ENCODE data around the gene POLE4.

POLE4 gene

DNA sequence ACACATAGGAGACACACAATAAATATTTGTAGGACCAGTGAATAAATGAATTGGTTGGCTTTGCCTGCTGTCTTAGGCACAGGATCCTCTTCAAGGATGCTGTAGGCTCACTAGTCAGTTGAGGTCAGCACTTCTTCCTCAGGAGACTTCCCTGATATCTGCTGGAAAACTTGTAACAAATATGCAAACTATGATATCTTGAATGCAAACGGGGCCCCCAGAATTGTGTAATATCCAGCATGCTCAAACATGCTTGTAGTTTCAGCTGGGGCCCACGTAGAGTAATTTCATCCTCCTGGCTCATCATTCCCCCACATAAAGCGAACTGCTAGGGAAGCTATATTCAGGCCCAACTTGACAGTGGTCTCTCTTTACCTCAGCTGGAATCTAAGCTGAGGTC lies 43.6 kb downstream of the POLE4 start:
- peaks cover 0 to 13% (median 0%) of the 10 kb centered on the region in 10 experiments; a peak in 4 of 20 replicates for H3K4me1 ChIP-seq

DNA sequence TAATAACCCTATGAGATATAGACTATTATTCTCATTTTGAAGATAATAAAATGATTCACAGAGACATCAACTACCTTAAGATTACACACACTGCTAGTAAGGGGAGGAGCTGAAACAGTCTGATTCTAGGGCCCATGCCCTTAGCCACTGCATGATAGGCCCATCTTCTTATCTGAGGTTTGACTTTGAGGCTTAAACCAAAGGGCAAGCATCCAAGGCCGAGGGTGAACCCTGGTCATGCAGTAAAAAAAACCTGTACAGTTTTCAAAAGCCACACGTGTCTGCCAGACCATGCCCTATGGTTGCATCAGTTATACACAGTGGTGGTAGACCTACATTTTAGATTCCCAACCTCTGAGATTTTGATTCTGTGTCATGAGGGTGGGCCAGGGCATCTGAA lies 44.8 kb downstream of the POLE4 start:
- H3K4me3 ChIP-seq = no peak overlapping the region
- H3K4me1 ChIP-seq = peaks cover 0 to 13% (median 0%) of the 10 kb centered on the region in 10 experiments; a peak in 4 of 20 replicates
- H3K4me2 ChIP-seq = no peak overlapping the region
- TF ChIP-seq Cebpa-rat (IDR thresholded peaks at IDR 0.05) = no peak
- no peaks in the 10 kb centered on the region for H4K20me1 ChIP-seq
- H3K27ac ChIP-seq = no peak overlapping the region
- H3K9me3 ChIP-seq (replicated peaks in 1 of 11) = peaks cover 7 to 12% (median 8%) of the 10 kb centered on the region in 11 experiments
- peaks cover 2 to 9% (median 5%) of the 10 kb centered on the region in 11 experiments; a peak in 12 of 22 replicates for H3K36me3 ChIP-seq
- no peaks in the 10 kb centered on the region for H3K27me3 ChIP-seq
- H3K9ac ChIP-seq = no peak overlapping the region

More for the DNA sequence above, 43.6 kb downstream of the POLE4 start:
- Histone ChIP-seq H3K4me3 (no peak overlapping the region), H3K36me3 (peaks cover 3 to 10% (median 7%) of the 10 kb centered on the region in 11 experiments; a peak in 12 of 22 replicates), H3K4me2 (peak overlapping the region in 2 of 11 experiments; percentile 6 to 18; a peak in 3 of 22 replicates), H3K9me3 (replicated peaks in 1 of 11) (peaks cover 14 to 23% (median 18%) of the 10 kb centered on the region in 11 experiments), H3K27me3 (no peaks in the 10 kb centered on the region), H4K20me1 (no peaks in the 10 kb centered on the region), H3K27ac (no peak overlapping the region), H3K9ac (no peak overlapping the region)
- TF ChIP-seq Cebpa-rat (IDR thresholded peaks at IDR 0.05) = no peak

DNA sequence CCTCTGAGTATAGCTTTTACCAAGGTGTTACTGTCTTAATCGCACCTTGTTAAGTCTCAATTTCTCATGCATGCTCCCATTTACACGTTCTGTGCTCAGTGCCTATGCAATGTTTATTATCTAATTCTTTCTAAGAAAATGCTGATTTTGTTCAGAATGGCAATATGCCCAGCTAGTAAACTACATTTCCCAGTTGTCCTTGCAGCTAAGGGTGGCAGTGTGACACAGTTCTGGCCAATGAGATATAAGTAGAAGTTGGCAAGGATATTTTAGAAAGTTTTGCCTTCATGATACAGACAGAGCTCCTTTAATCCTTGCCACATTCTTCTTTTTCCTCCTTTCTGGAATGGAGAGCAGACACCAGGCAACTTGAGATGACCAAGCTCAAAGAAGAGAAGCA lies 45.3 kb downstream of the POLE4 start:
- H3K4me2 ChIP-seq = no peak overlapping the region
- no peak overlapping the region for H3K9ac ChIP-seq
- peaks cover 0 to 13% (median 0%) of the 10 kb centered on the region in 10 experiments; a peak in 4 of 20 replicates for H3K4me1 ChIP-seq
- H3K27me3 ChIP-seq = no peaks in the 10 kb centered on the region
- H3K4me3 ChIP-seq = no peak overlapping the region
- H3K36me3 ChIP-seq = peaks cover 0 to 4% (median under 1%) of the 10 kb centered on the region in 11 experiments; a peak in 5 of 22 replicates
- peaks cover 2 to 7% (median 3%) of the 10 kb centered on the region in 11 experiments; a peak in 20 of 22 replicates for H3K9me3 ChIP-seq (replicated peaks in 1 of 11)
- TF ChIP-seq Cebpa-rat (IDR thresholded peaks at IDR 0.05) = no peak
- H3K27ac ChIP-seq = no peak overlapping the region
- no peaks in the 10 kb centered on the region for H4K20me1 ChIP-seq

DNA sequence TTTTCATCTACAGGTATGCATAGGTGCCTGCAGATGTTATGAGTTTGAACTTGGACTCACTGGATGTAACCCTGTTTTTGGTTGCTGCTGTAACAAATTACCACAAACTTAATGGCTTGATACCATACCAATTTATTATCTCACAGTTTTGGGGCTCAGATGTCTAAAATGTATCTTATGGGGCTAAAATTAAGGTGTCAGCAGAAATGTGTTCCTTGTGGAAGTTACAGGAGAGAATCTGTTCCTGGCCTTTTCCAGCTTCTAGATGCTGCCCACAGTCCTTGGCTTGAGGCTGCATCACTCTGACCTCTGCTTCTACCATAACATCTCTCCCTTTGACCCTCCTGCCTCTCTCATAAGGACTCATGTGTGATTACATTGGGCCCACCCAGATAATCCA lies 47.6 kb downstream of the POLE4 start:
- Histone ChIP-seq H3K9me3 (replicated peaks in 1 of 11) (no peaks in the 10 kb centered on the region), H4K20me1 (no peaks in the 10 kb centered on the region), H3K36me3 (0 out of 22 replicates have a peak, but pooled peaks cover 0 to 4% (median 0%) of the 10 kb centered on the region in 11 experiments), H3K4me1 (peaks cover 0 to 8% (median 0%) of the 10 kb centered on the region in 10 experiments; a peak in 4 of 20 replicates), H3K27me3 (no peaks in the 10 kb centered on the region), H3K9ac (no peak overlapping the region), H3K4me3 (no peak overlapping the region), H3K4me2 (no peak overlapping the region), H3K27ac (no peak overlapping the region)
- no peak for TF ChIP-seq Cebpa-rat (IDR thresholded peaks at IDR 0.05)

DNA sequence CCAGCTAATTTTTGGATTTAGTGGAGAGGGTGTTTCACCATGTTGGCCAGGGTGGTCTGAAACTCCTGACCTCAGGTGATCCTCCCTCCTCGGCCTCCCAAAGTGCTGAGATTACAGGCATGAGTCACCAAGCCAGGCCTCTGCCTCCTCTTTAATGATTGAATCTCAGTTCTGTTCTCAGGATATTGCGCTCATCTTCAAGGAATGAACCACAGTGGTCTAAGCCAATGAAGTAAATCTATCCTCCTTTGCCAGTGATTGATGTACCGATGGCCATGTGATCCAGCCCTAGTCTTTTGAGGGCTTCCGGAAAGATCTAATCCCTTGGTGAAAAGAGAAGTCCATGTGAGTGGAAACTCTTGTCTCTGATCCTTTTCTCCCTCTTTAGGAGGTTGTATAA lies 48.6 kb downstream of the POLE4 start:
- Histone ChIP-seq H3K9me3 (replicated peaks in 1 of 11) (no peaks in the 10 kb centered on the region), H3K4me3 (no peak overlapping the region), H3K9ac (no peak overlapping the region), H3K27ac (no peak overlapping the region), H4K20me1 (no peaks in the 10 kb centered on the region), H3K36me3 (0 out of 22 replicates have a peak, but pooled peaks cover 0 to 4% (median 0%) of the 10 kb centered on the region in 11 experiments), H3K4me2 (no peak overlapping the region), H3K27me3 (no peaks in the 10 kb centered on the region), H3K4me1 (peaks cover 0 to 3% (median 0%) of the 10 kb centered on the region in 10 experiments; a peak in 4 of 20 replicates)
- TF ChIP-seq Cebpa-rat (IDR thresholded peaks at IDR 0.05) = no peak

DNA sequence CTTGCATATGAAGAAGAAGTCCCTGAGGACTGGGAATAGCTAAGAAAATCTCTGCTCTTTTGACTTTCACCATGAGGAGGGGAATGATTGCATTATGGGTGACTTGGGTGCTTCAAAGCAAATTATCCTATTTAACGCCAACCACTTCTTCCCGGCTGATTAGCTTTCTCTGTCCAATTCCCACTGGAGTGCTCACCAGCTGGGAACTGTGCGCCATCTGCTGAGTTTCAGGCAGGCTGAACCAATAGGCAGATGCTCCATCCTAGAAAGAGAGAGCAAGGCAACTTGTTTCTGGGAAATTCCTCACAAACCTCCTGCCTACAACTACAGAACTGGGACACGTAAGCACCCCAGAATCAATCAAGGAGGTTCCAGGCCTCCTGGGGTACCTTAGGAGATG lies 49.4 kb downstream of the POLE4 start:
- Histone ChIP-seq H3K4me2 (no peak overlapping the region), H3K36me3 (0 out of 22 replicates have a peak, but pooled peaks cover 0 to 4% (median 0%) of the 10 kb centered on the region in 11 experiments), H3K27ac (no peak overlapping the region), H3K9me3 (replicated peaks in 1 of 11) (no peaks in the 10 kb centered on the region), H3K9ac (no peak overlapping the region), H3K4me1 (no peaks in the 10 kb centered on the region), H3K4me3 (no peak overlapping the region), H3K27me3 (no peaks in the 10 kb centered on the region), H4K20me1 (no peaks in the 10 kb centered on the region)
- TF ChIP-seq Cebpa-rat (IDR thresholded peaks at IDR 0.05) = no peak

DNA sequence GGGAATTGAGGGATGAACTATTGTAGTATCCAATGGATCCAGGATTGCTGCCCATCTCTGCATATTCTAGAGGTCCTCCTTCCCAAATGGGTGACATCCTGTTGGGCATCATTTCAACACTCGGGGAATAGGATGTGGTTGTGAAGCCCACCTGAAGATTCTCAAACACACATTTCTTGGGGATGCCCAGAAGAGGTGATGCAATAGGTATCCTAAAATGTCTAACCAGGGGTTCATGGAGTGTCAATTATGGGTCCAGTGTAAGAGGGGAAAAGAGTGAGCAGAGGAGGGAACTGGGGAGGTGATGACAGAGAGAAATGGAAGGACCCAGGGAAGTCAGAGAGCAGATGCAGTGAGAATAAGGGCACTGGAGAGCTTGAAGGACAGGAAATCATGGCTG lies 52.1 kb downstream of the POLE4 start:
- Histone ChIP-seq H3K4me2 (no peak overlapping the region), H3K4me3 (no peak overlapping the region), H3K27ac (no peak overlapping the region), H3K27me3 (no peaks in the 10 kb centered on the region), H3K4me1 (no peaks in the 10 kb centered on the region), H3K36me3 (0 out of 22 replicates have a peak, but pooled peaks cover 0 to 4% (median 0%) of the 10 kb centered on the region in 11 experiments), H3K9me3 (replicated peaks in 1 of 11) (peaks cover 0 to 8% (median 0%) of the 10 kb centered on the region in 11 experiments; a peak in 6 of 22 replicates), H3K9ac (no peak overlapping the region), H4K20me1 (no peaks in the 10 kb centered on the region)
- 0 out of 22 replicates have a peak, but pooled peaks of 1 of the 11 experiments have one; percentile 37 for TF ChIP-seq Cebpa-rat (IDR thresholded peaks at IDR 0.05)

DNA sequence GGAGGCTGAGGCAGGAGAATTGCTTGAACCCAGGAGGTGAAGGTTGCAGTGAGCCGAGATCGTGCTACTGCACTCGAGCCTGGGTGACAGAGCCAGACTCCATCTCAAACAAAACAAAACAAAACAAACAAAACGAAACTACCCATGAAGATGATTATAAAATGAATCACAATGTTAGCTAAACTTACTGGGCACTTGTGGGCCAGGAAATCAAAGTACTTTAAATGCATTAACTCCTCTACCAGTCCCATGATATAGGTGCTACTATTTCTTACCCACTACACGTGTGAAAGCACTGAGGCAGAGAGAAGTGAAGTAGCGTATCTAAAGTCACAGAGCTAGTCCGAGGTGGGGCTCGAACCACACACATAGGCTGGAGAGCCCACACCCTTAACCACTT lies 53.6 kb downstream of the POLE4 start:
- TF ChIP-seq Cebpa-rat (IDR thresholded peaks at IDR 0.05) = no peak

DNA sequence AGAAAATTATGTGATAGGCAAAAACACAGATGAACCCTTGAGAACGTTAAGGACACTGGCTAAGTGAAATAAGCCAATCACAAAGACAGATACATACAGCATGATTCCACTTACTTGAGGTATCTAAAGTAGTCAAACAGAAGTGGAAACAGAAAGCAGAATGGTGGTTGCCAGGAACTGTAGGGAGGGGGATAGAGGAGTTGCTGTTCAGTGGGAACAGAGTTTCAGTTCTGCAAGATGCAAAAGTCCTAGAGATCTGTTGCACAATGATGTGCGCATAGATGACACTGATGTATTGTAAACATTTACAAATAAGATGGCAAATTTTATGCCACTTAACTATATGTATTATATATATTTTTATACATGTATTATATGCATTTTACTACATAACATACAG lies 59.7 kb downstream of the POLE4 start:
- H3K27me3 ChIP-seq = no peaks in the 10 kb centered on the region
- TF ChIP-seq Cebpa-rat (IDR thresholded peaks at IDR 0.05) = peak in 3 of 11 experiments; percentile 40 to 76 (median 55); a peak in 3 of 22 replicates
- H3K4me1 ChIP-seq = peaks cover 0 to 22% (median 6%) of the 10 kb centered on the region in 10 experiments; a peak in 10 of 20 replicates
- H3K9ac ChIP-seq = no peak overlapping the region
- no peaks in the 10 kb centered on the region for H4K20me1 ChIP-seq
- no peak overlapping the region for H3K4me3 ChIP-seq
- H3K9me3 ChIP-seq (replicated peaks in 1 of 11) = peaks cover 0 to 9% (median 0%) of the 10 kb centered on the region in 11 experiments; a peak in 6 of 22 replicates
- peak overlapping the region in 2 of 11 experiments; percentile 7 to 18; a peak in 2 of 22 replicates for H3K27ac ChIP-seq
- H3K36me3 ChIP-seq = no peaks in the 10 kb centered on the region
- peak overlapping the region in 4 of 11 experiments; percentile 29 to 66 (median 57); a peak in 5 of 22 replicates for H3K4me2 ChIP-seq

More for the DNA sequence above, 53.6 kb downstream of the POLE4 start:
- no peaks in the 10 kb centered on the region for H3K4me1 ChIP-seq
- H3K36me3 ChIP-seq = 0 out of 22 replicates have a peak, but pooled peaks cover 0 to 4% (median 0%) of the 10 kb centered on the region in 11 experiments
- no peaks in the 10 kb centered on the region for H4K20me1 ChIP-seq
- no peak overlapping the region for H3K4me2 ChIP-seq
- H3K9me3 ChIP-seq (replicated peaks in 1 of 11) = peaks cover 0 to 9% (median 0%) of the 10 kb centered on the region in 11 experiments; a peak in 6 of 22 replicates
- H3K4me3 ChIP-seq = no peak overlapping the region
- no peak overlapping the region for H3K27ac ChIP-seq
- H3K27me3 ChIP-seq = no peaks in the 10 kb centered on the region
- no peak overlapping the region for H3K9ac ChIP-seq

Measured in BLaER1 treated with 17β-estradiol and CSF1 and Interleukin-3, amounts not matched to agents 10 nM and 100 nM (cell line).